ENCODE data around the gene SULT6B1. TPM values are rescaled to one million over a fixed set of nuclear protein-coding genes. Genes with fewer than 3 reads are reported as not detected.
"Not testable (repeated sequence)": the region's sequence is repeated elsewhere in the genome, so short reads cannot be mapped to it uniquely, and the experiment has no call there.

SULT6B1 gene
- total RNA-seq, 1 experiment from 2014 or later, result not detected

DNA sequence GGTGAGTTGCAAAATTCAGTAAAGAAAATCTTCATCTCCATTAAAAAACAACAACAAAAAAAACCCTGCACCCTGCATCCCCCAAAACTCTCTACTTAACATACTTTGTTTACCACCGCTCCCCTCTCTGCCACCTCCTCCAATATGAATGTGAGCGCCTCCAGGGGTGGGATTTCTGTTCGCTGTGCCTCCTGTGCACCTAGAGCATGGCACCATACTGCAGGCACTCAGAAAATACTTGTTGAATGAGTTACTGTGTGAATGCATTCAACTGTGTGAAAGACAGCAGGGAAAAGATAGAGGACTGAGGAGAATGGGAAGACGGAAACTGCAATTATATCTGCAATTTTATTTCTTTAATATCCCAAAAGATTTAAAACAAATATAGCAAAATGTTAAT lies 38.4 kb upstream of the SULT6B1 start:
- BruUV-seq (replicated peaks), result no TSS peak
- ChIA-PET CTCF (no interaction called here), POLR2A (ENCODE audit: low non-redundant PET) (no interaction called here)
- Histone ChIP-seq H3K4me1 (ENCODE audit: insufficient read depth, low read length, poor library complexity, severe bottlenecking) (peaks cover 5% of the 10 kb centered on the region), H3K27ac (ENCODE audit: low read depth, low read length, poor library complexity, severe bottlenecking) (no peak overlapping the region), H3K4me3 (ENCODE audit: low read depth, low read length, poor library complexity, severe bottlenecking) (no peak overlapping the region), H3K9me3 (ENCODE audit: low read depth, low read length, poor library complexity, severe bottlenecking) (no peaks in the 10 kb centered on the region), H3K27me3 (replicated peaks; ENCODE audit: insufficient read depth, low read depth, low read length, poor library complexity) (no peaks in the 10 kb centered on the region), H3K36me3 (ENCODE audit: insufficient read depth, low read length, poor library complexity, severe bottlenecking) (peaks cover 48% of the 10 kb centered on the region)
- DNase-seq (ENCODE audit: low spot score), result no peak
- no peak for TF ChIP-seq CTCF (conservative IDR thresholded peaks at IDR 0.05; ENCODE audit: low read depth, low read length)
- TF ChIP-seq EZH2 (IDR thresholded peaks at IDR 0.05; ENCODE audit: borderline replicate concordance, low read depth, low read length, poor library complexity, severe bottlenecking), result no peak
- intact Hi-C loops (cut with micrococcal nuclease; ENCODE audit: unreplicated experiment), result no loop called here

DNA sequence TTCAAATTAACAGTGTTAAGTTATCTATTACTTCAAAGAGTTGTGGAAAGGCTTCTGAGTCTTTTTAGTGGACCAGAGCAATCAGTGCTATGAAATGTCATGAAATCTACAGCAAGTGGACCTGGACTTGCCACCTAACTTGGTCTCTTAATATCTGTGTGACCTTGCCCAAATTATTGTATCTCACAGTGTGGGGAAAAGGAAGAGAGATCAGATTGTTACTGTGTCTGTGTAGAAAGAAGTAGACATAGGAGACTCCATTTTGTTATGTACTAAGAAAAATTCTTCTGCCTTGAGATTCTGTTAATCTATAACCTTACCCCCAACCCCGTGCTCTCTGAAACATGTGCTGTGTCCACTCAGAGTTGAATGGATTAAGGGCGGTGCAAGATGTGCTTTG lies 36.7 kb upstream of the SULT6B1 start:
- CTCF ChIA-PET; POLR2A ChIA-PET (ENCODE audit: low non-redundant PET); H3K4me3 ChIP-seq (ENCODE audit: low read depth, low read length, poor library complexity, severe bottlenecking); H3K27ac ChIP-seq (ENCODE audit: low read depth, low read length, poor library complexity, severe bottlenecking); H3K27me3 ChIP-seq (replicated peaks; ENCODE audit: insufficient read depth, low read depth, low read length, poor library complexity); H3K4me1 ChIP-seq (ENCODE audit: insufficient read depth, low read length, poor library complexity, severe bottlenecking); H3K9me3 ChIP-seq (ENCODE audit: low read depth, low read length, poor library complexity, severe bottlenecking); BruUV-seq (replicated peaks); DNase-seq (ENCODE audit: low spot score); intact Hi-C loops (cut with micrococcal nuclease; ENCODE audit: unreplicated experiment): not testable (repeated sequence)
- peaks cover 61% of the 10 kb centered on the region for H3K36me3 ChIP-seq (ENCODE audit: insufficient read depth, low read length, poor library complexity, severe bottlenecking)

- no peak for TF ChIP-seq EZH2 (IDR thresholded peaks at IDR 0.05; ENCODE audit: borderline replicate concordance, low read depth, low read length, poor library complexity, severe bottlenecking)
- no peak for TF ChIP-seq CTCF (conservative IDR thresholded peaks at IDR 0.05; ENCODE audit: low read depth, low read length)
- intact Hi-C loops (cut with micrococcal nuclease; ENCODE audit: unreplicated experiment), result no loop called here
- no peaks in the 10 kb centered on the region for H3K27me3 ChIP-seq (replicated peaks; ENCODE audit: insufficient read depth, low read depth, low read length, poor library complexity)
- peaks cover 5% of the 10 kb centered on the region for H3K4me1 ChIP-seq (ENCODE audit: insufficient read depth, low read length, poor library complexity, severe bottlenecking)
- H3K27ac ChIP-seq (ENCODE audit: low read depth, low read length, poor library complexity, severe bottlenecking), result no peak overlapping the region
- CTCF ChIA-PET, result no interaction called here
- POLR2A ChIA-PET (ENCODE audit: low non-redundant PET), result no interaction called here
- no peak for DNase-seq (ENCODE audit: low spot score)
- no peaks in the 10 kb centered on the region for H3K9me3 ChIP-seq (ENCODE audit: low read depth, low read length, poor library complexity, severe bottlenecking)
- H3K36me3 ChIP-seq (ENCODE audit: insufficient read depth, low read length, poor library complexity, severe bottlenecking), result peaks cover 69% of the 10 kb centered on the region
- H3K4me3 ChIP-seq (ENCODE audit: low read depth, low read length, poor library complexity, severe bottlenecking), result no peak overlapping the region
- no TSS peak for BruUV-seq (replicated peaks)
Measured at GRCh38 chr2:37224063-37224462, 35.6 kb upstream of the SULT6B1 start.

- no peak overlapping the region for H3K27ac ChIP-seq (ENCODE audit: low read depth, low read length, poor library complexity, severe bottlenecking)
- no peak for TF ChIP-seq EZH2 (IDR thresholded peaks at IDR 0.05; ENCODE audit: borderline replicate concordance, low read depth, low read length, poor library complexity, severe bottlenecking)
- TF ChIP-seq CTCF (conservative IDR thresholded peaks at IDR 0.05; ENCODE audit: low read depth, low read length), result no peak
- DNase-seq (ENCODE audit: low spot score), result no peak
- no peaks in the 10 kb centered on the region for H3K27me3 ChIP-seq (replicated peaks; ENCODE audit: insufficient read depth, low read depth, low read length, poor library complexity)
- H3K36me3 ChIP-seq (ENCODE audit: insufficient read depth, low read length, poor library complexity, severe bottlenecking), result peaks cover 65% of the 10 kb centered on the region
- POLR2A ChIA-PET (ENCODE audit: low non-redundant PET), result no interaction called here
- CTCF ChIA-PET, result no interaction called here
- no peak overlapping the region for H3K4me3 ChIP-seq (ENCODE audit: low read depth, low read length, poor library complexity, severe bottlenecking)
- H3K9me3 ChIP-seq (ENCODE audit: low read depth, low read length, poor library complexity, severe bottlenecking), result no peaks in the 10 kb centered on the region
- BruUV-seq (replicated peaks), result no TSS peak
- H3K4me1 ChIP-seq (ENCODE audit: insufficient read depth, low read length, poor library complexity, severe bottlenecking), result peaks cover 2% of the 10 kb centered on the region
- intact Hi-C loops (cut with micrococcal nuclease; ENCODE audit: unreplicated experiment), result no loop called here
Measured at GRCh38 chr2:37223131-37223530, 34.7 kb upstream of the SULT6B1 start.

Measured in A673 (cell line).